Fibroblast of skin of left quadriceps (primary cell): ENCODE data around the gene DCP1A.
A peak's percentile ranks its signal among the peaks of the same experiment; 100 is the strongest.

ENCODE experiments used
- DNase-seq, 2 experiments: peaks; one replicate each; pipeline ENCODE4 v3.0.0-alpha.2; 2013; ENCODE audit warnings: low read depth in 2 of 2

DCP1A gene

GRCh38 chr3:53244271-53244670 is 103.1 kb downstream of the DCP1A start:
- no peak for DNase-seq

- DNase-seq, result no peak
These were observed 103.6 kb downstream of the DCP1A start for GRCh38 chr3:53243785-53244184.

- DNase-seq, result peak; percentile 22 to 29
These were observed 104.2 kb downstream of the DCP1A start for GRCh38 chr3:53243165-53243564.

- DNase-seq, result no peak
These were observed 104.7 kb downstream of the DCP1A start for GRCh38 chr3:53242642-53243041.

GRCh38 chr3:53242155-53242554 is 105.2 kb downstream of the DCP1A start:
- DNase-seq, result no peak

GRCh38 chr3:53240989-53241972 is 106.1 kb downstream of the DCP1A start:
- no peak for DNase-seq

GRCh38 chr3:53239800-53240199 is 107.5 kb downstream of the DCP1A start:
- no peak for DNase-seq

- DNase-seq, result no peak
These were observed 108.5 kb downstream of the DCP1A start for GRCh38 chr3:53238886-53239285.

- peak; percentile 86 to 88 for DNase-seq
These were observed 109.1 kb downstream of the DCP1A start for GRCh38 chr3:53238051-53238850.

- peak; percentile 43 to 45 for DNase-seq
These were observed 111.1 kb downstream of the DCP1A start for GRCh38 chr3:53236112-53236841.

- DNase-seq, result no peak
These were observed 111.8 kb downstream of the DCP1A start for GRCh38 chr3:53235545-53235944.

- no peak for DNase-seq
These were observed 112.5 kb downstream of the DCP1A start for GRCh38 chr3:53234841-53235232.

- no peak for DNase-seq
These were observed 113.1 kb downstream of the DCP1A start for GRCh38 chr3:53234130-53234840.
